Inferior parietal cortex (tissue), 1 donor: ENCODE data around the gene SHB.
"Not testable (repeated sequence)": the region's sequence is repeated elsewhere in the genome, so short reads cannot be mapped to it uniquely, and the experiment has no call there.

Experiments
- DNase-seq: peaks from one replicate; pipeline ENCODE4 v3.0.0-alpha.2; 2016; ENCODE audit errors: extremely low spot score

SHB gene

DNA sequence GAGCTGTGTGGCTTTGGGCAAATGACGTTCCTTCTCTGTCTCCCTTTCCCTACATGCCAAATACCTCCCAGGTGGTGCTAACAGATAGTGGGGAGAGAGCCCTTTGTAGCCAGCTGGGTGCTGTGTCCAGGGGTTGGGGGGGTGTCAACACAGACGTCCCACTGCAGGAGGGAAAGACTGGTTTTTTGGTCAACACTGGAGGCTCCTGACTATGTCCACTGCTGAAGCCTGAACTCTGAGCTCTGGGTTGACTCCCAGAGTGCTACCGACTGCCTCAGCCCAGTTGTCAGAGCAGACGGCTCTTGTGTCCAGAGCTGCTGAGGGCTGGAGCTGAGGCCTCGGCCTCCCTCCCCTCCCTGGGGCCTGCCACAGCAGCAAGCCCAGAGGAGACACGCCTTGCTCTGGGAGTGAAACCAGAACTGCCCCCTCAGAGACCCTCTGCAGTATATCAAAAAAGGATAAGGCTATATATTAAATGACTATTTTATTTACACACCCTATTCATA lies 150.3 kb downstream of the SHB start:
- no peak for DNase-seq

DNA sequence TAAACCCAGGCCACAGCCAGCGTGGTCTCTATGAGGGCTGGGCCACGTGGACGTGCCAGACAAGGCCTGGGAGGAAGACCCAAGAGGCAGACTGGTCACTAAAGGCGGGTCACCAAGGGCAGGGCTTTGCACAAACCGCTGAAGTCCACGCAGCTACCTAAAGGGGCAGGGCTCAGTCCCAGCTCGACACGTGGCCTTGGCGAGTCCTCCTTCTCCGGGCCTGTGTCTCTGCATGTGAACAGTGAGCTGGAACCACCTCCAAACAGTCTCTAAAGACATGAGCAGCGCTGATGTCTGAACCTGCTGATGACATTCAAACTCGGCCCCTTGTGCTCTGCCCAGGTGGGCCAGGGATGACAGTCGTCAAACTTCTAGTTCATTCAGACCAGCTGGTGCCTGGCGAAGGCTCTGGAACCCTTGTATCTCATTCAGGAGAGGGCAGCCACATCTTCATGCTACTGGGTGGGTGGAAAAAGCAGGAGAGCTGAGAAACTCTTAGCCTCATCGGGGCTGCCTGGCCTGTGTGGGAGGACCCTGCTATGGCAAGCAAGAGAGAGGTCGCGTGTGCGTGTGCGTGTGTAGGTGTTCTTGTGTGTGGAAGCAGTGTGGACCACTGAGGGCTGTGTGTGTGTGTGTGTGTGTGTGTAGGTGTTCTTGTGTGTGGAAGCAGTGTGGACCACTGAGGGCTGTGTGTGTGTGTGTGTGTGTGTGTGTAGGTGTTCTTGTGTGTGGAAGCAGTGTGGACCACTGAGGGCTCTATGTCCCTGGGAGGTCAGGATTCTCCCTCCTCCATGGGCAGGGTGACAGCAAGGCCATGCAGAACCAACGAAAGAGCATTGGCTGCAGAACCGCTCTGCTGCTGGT lies 151.0 kb downstream of the SHB start:
- DNase-seq, result no peak

DNA sequence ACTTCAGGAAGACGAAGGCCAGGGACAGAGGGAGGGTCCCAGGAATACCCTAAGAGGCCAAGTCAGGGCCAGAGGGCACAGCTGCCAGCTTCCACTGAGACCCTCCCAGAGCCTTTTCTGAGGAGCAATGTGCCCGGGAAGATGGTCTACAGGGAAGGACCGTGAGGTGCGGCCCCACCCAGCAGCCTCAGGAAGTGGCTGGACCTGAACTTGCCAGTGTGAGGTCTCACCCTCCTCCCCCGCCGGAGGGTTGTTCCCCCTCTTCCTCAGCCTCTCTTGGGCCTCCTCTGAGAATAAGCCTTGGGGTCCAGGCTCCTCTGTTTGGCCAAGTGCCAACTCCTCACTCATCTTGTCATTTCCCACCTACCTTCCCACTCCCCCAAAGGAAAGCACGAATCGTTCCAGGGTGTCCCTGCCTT lies 151.7 kb downstream of the SHB start:
- no peak for DNase-seq

DNA sequence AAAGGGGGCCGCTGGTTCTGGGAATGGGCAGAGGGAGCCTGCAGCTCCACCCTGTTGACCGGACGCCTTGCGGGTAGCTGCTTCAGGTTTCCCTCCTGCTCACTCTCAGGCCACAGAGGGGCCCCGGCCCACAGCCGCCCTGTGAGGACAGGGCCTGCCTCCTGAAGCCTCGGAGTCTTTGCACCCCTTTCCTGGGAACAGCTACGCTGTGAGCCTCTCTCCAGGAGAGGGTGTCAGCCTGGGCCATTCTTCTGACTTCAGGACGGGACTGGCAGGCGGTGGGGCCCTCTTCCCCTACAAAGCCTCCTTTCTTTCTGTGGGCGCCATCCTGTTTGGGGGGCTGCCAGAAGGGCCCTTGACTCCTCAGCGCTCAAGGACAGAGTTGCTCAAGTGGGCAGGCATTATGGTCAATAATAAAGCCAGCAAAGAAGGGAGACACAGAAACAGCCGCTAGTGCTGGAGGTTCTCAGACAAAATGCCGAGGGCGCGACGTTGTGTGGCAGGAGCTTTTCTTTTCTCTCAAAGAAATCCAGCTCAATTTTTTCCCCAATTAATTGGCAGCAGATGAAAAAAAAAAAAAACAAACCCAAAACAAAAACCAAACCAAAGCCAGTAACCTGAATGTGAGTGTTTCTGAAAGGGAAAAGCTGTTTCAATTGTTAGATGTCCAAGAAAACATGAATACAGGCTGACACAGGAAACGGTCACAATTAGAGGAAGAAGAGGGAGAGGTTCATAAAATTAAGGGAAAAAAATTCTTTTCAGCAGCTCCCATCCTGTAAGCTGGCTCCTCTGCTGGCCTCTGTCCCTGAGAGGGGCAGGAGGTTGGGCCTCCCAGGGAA lies 152.3 kb downstream of the SHB start:
- no peak for DNase-seq

DNA sequence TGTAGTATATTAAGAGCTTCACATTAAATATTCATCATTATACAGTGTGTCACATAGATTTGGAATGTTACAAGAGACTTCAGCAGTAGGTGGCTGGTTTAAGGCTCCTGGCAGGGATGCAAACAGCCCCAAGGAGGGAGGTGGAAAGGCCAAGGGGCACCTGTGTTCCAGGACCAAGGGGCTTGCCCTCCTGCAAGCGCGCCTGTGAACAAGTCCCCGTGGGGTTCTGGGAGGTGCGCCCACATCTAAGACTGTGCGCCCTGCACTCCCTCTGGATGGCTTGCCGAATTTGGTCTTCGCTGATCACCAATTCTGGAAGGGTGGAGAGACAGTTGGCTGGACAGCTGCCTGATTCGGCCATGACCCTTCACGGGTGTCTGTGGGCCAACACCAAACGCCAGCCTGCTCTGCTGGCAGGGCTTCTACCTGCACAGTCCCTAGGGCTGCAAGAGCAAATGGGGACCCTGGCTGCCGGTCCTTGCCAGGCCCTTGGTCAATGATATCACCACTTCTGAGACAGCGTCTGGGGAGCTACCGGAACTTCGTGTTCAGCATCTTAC lies 153.0 kb downstream of the SHB start:
- DNase-seq, result no peak

DNA sequence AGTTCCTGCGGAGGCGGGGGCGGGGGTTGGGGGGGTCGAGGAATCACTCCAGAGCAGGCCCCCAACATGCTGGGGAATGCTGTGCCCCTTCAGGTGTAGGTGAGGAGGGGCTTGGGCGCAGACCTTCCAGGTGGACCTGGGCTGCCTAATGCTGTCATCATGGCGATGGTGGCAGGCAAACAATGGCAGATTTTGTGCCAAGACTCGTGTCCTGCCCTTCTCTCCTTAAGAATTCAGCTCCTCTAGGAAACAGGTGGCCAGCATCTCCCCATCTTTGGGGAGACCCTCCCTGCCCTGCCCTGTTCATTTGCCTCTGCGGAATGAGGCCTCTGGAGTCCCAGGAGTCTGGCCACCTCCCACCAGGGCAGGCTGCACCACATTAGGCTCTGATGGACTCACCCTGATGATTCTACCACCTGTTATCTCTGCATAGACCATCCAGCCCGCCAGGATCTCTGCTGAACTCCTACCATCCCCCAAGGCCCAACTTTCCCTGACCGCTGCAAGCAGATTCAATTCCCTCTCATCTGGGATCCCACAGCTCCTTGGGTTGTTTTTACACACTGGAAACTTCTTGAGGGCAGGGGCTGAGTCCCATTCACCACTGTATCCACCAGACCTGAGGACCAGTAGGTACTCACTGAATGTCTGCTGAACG lies 154.2 kb downstream of the SHB start:
- DNase-seq, result no peak

DNA sequence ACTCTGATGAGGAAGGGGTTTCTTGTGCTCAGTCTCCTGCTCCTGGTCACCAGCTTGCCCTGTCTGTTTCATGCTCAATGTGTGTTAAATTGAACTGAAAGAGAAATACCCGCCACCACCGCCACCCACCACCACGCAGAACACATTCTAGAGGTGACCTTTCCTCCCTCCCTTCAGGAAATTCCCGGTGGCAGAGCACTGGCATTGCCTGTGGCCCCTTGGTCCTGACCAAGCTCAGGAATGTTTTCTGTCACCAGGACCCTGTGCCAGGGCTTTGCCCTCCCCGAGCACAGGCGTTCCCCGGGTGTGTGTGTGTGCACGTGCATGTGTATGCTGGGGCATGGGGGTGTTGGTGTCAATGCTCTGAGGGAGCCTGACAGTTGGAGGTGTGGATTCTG lies 154.9 kb downstream of the SHB start:
- DNase-seq, result no peak

DNA sequence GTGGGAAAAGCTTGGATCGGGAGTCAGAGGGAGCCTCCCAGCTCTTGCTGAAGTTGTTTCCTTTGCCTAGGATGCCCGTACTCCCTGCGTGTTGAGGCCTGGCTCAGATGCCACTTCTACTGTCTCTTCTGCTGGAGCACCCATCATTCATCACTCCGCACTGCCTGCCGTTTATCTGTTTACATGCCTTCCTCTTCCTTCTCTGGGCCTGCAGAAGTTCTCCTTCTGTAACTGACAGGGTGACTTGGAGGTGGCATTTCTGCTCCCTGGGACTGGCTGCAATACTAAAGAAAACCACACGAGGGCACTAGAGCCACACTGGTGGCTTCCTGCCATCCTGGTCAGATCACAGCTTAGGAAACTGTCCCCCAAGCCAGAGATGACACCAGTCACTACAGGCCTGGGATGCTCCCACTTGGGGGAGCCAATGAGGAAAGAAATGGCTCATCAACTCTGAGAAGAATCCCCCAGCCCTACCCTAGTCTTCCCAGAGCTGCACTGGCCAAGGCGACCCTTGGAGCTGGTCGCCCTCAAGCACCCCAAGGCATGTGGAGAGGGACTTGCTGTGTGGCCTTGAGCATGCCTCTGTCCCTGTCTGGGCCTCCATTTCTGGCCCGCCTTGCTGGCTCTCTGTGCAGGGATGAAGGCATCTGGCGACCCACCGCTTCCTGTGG lies 155.4 kb downstream of the SHB start:
- DNase-seq, result peak; percentile 99

DNA sequence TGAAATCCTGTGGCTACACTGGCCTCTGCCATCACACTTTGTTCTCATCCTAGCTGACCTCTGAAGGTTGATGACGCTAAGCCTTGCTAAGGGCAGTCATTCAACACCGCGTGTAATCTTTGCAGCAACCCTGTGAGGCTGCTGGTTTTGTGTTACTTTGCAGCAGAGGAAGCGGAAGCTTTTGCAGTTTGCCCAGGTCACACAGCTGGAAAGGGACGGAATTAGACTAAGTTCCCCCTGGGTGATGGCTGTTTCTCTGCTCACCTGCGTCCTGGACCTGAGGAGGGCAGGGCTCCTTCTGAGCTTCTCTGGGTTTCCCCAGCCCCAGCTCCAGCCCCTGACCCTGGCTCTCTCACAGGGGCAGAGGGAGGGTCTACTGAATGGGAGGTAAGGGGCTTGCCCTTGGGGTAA lies 157.8 kb downstream of the SHB start:
- no peak for DNase-seq

DNA sequence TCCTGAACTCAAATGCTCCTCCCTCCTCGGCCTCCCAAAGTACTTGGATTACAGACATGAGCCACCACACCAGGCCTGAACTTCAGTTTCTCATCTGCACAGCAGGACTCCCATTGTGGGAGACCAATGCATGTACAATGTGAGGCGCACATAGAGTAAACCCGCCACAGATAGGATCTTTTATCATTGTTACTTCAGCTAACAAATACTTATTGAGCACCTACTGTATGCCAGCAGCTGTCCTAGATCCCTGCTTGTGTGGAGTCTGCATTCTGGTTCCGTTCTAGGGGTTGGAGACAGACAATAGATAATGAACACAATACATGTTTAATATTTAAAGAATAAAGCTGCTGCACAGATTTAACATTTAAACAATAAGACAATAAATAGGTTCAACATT lies 158.8 kb downstream of the SHB start:
- DNase-seq, result no peak

DNA sequence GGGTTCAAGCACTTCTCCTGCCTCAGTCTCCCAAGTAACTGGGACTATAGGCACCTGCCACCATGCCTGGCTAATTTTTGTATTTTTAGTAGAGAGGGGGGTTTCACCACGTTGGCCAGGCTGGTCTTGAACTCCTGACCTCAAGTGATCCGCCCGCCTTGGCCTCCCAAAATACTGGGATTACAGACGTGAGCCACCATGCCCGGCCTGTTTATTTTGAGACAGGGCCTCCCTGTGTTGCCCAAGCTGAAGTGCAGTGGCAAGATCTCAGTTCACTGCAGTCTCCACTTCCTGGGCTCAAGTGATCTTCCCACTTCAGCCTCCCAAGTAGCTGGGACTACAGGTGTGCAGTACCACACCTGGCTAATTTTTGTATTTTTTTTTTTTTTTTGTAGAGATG lies 159.2 kb downstream of the SHB start:
- not testable (repeated sequence) for DNase-seq

DNA sequence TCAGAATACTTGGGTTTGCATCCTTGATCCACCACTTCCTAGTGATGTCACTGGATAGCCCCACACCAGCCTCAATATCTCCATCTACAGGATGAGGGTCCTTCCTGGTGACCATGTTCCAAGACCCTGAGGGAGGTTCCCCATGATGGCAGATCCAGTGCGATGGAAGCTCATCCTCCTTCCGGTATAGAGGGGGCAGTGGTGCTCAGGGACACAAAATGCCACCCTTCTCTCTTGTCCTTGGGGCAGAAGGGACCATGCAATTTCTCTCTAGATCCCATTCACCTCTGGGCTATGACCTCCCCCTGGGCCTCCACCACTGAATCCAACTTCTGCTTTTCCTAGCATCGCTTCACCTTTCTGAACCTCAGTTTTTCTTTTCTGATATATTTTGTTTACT lies 159.7 kb downstream of the SHB start:
- no peak for DNase-seq

DNA sequence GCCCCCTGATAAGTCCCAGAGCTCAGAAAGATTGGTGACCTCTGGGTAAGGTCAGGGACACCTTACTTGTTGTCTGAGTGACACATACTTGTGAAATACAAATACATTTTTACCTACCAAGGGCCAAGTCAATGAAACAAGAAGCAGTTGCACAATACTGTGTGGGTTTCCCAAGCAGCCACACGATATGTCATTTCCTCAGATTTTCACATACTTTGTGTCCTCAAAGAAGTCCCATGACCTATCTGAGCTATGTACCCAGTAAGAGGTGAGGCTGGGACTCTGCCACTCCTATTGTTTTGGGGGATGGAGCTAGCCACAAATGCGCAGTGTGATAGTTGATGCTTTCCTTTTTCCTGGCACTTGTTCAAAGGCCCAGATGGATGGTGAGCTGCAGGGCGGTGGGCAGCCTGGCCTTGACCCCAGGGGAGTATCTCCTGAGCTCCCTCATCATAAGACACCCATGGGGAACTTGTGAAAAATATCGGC lies 160.3 kb downstream of the SHB start:
- no peak for DNase-seq

DNA sequence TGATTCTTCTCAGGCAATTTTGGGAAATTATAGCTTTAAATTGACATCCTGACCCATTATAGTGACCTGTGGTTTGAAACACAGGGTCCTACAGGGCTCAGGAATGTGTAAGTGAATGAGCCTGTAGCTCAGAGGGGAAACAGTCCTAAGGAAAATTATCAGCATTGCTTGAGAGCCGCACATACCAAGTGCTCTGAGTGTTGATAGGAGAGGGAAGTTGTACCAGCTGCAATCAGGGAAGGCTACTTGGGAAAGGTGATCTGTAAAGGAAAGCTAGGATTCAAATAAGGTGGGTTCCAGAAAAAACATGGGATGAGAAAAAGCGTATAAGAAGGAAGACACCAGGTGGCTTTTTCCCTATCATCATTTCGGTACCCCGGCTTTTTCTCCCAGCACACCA lies 160.7 kb downstream of the SHB start:
- DNase-seq, result no peak

DNA sequence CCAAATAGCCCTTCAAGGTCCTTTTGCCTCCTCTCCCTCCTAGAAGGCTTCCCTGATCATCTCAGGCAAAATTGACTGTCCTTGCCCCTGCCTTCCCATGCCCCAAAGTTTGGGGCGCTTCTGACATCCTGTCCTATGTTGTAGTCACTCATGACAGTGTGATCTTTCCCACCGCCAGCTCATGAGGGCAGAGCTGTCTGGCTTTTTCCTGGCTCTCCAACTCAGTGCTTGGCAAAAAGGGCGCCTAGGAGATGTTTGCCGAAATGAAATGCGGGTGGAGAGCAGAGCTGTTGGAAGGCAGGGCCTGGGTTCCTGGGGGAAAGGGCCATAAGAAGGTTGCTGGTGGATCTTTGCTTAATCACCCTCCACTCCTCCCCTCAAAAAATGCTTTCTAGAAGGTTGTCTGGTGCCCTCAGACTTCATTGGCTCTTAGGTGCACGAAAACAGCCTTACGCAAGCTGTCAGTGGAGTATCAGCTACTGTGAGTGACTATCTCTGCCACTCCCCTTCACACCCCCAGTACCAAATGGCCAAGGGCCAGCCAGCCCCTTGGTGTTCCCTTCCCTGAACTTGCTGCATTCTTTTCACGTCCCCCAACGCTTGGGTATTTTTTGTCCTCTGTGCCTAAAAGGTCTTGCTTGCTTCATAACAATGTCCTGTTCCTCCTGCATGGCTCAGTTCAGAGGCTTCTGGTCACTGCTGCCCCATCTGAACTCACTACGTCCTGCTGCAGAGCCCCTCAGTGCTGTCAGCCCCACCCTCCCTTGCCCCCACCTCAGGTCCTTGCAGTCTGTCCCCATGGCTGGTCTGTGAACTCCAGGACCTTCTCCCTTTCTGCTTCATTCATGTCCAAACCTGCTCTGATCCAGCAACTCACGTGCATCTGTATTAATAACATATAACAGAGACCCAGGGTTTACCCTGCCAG lies 162.5 kb downstream of the SHB start:
- DNase-seq, result no peak

DNA sequence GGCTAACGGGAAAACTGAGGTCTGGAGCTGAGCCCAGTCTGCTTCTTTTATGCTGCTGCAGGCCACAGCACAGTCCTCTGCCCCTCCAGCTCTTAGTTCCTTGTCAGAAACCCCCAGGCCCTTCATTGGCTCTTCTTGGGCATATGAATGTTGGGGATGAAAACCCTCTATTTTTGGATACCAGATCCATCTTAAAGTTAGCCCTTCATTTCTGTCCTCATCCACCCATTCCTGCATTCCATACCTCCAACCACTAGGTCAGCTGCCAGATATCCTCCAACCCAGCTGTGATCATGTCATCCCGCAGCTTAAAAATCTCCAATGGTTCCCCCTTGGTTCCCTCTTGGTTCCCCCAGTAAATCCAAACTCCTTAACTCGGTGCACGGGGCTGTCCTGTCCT lies 163.3 kb downstream of the SHB start:
- no peak for DNase-seq

DNA sequence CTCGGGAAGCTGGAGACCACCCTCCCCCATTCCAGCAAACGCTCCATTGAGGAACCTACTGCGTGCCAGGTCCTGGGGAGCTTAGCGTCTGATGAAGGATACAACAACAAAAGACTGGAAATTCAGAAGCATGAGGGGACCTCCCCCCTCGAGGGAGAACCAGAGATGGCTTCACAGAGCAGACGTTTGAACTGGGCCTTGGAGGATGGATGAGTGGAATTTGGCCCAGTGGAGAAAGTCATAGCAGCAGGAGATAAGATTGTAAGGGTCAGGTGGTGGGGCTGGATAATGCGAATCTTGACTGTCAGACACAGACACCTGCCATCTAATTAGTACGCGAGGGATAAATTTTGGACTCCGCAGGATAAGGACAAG lies 163.9 kb downstream of the SHB start:
- DNase-seq, result no peak

DNA sequence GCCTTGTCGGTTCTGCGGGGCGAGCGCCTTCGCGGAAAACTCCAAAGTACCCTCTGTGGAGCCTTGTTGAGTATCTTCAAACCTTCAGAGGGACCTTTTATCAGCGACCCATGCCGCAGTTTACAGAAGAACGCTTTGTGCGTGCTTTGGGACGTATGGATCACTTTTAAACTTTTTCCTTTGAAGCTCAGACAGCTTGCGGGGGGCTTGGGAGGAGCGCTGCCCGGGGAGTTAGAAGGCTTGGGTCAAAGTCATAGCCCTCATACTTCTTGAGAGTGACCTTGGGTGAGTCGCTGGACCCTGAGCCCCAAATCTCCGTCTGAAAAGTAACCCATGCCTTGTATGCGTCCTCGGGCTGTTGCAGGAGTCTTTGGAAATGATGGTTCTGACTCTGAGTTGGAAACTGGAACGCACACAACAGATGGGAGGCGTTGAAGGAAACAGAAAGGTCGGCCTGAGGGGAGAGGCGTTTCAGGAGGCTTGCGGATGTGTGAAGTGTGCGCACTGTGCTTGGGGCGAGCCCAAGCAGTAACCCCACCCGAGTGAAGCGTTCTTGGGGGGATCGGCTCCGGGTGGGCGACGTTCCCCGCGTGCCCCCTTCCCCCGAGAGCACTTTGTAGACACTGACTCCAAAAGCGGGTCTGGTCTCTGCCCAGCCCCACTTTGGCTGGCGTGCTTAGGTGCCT lies 164.4 kb downstream of the SHB start:
- DNase-seq, result no peak

DNA sequence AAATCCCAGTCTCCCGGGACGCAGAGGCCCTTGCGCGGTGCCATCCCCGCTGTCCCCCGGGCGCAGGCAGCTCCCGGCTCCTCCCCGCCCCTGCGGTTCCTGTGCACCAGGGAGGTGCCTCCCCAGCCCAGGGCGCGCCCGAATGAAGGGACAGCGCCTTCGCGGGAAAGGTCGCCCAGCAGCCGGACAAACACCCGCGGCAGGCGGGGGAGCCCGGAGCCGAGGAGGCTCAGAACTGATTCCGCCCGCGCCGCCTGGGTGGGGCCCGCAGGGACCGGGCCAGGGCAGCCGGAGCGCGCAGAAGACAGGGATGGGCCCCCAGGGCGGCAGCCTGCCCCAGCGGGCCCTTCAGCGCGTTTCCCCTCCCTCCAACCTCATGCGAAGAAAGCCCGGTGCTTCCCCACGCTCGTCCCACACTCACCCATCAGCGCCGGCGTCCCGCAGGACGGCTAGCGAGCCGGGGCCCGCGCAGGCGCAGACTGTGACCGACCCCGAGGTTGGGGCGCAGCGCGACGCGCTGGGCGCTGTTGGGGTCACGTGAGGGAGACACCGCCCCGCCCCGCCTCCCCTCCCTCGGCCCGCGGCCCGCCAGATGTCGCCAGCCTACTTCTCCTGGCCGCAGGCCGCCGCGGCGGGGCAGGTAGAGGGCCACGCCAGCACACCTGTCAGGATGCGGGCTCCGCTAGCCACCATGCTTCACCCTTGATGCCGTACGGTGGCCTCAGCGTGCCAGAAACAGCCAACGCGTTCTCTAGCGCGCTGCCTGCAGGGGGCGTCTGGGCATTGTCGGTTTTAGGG lies 165.2 kb downstream of the SHB start, which contains the start of gene SLC25A51:
Gene SLC25A51 (minus strand): TSS at position 481 of the 798 bp plus-strand sequence. CDS start 15,577 bp downstream, outside the sequence.
- peak; percentile 95 for DNase-seq
